MM.1S (cell line): Measurements from ENCODE around the gene MAP1LC3B2.

Experiments used
- DNase-seq: peaks from one replicate; pipeline ENCODE4 v3.0.0-alpha.2; 2015
- H2AFZ ChIP-seq: fragments of 300-600 bp; sonication (generic); 2 replicates; pipeline ENCODE4 v1.6.0; 2016; ENCODE audit warnings: antibody characterized with exemption, low read length
- H3F3A ChIP-seq: fragments of 300-600 bp; sonication (generic); 2 replicates; pipeline ENCODE4 v1.6.1; 2016; ENCODE audit warnings: mild to moderate bottlenecking, antibody characterized with exemption, low read length, moderate library complexity, mixed read lengths; ENCODE audit not compliant: insufficient read depth
- H3K27ac ChIP-seq: fragments of 300-600 bp; sonication (generic); 2 replicates; pipeline ENCODE4 v1.5.1; 2016; ENCODE audit warnings: mild to moderate bottlenecking, low read length
- H3K27me3 ChIP-seq: fragments of 300-600 bp; sonication (generic); replicated peaks from 2 replicates; pipeline ENCODE4 v1.6.0; 2016; ENCODE audit warnings: low read length; ENCODE audit not compliant: insufficient read depth
- H3K36me3 ChIP-seq: fragments of 300-600 bp; sonication (generic); replicated peaks from 2 replicates; pipeline ENCODE4 v1.6.1; 2016; ENCODE audit warnings: mild to moderate bottlenecking, low read length, mixed read lengths; ENCODE audit not compliant: insufficient read depth
- H3K4me1 ChIP-seq: fragments of 300-600 bp; sonication (generic); 2 replicates; pipeline ENCODE4 v1.6.1; 2016; ENCODE audit warnings: low read length, mixed read lengths
- H3K4me2 ChIP-seq: fragments of 300-600 bp; sonication (generic); 2 replicates; pipeline ENCODE4 v1.6.0; 2016; ENCODE audit warnings: low read depth, low read length
- H3K4me3 ChIP-seq: fragments of 300-600 bp; sonication (generic); 2 replicates; pipeline ENCODE4 v1.5.1; 2016; ENCODE audit warnings: low read length, mixed read lengths
- H3K79me2 ChIP-seq: fragments of 300-600 bp; sonication (generic); 2 replicates; pipeline ENCODE4 v1.6.1; 2016; ENCODE audit warnings: mixed run types, low read length, mixed read lengths
- H3K9ac ChIP-seq: fragments of 300-600 bp; sonication (generic); 2 replicates; pipeline ENCODE4 v1.6.1; 2016; ENCODE audit warnings: low read length, mixed read lengths
- H3K9me2 ChIP-seq: fragments of 300-600 bp; sonication (generic); replicated peaks from 2 replicates; pipeline ENCODE4 v1.6.1; 2016; ENCODE audit warnings: mild to moderate bottlenecking, low read length, mixed read lengths; ENCODE audit not compliant: insufficient read depth
- H3K9me3 ChIP-seq: fragments of 300-600 bp; sonication (generic); replicated peaks from 2 replicates; pipeline ENCODE4 v1.6.1; 2016; ENCODE audit warnings: mild to moderate bottlenecking, low read length, mixed read lengths; ENCODE audit not compliant: insufficient read depth
- H4K20me1 ChIP-seq: fragments of 300-600 bp; sonication (generic); 2 replicates; pipeline ENCODE4 v1.6.1; 2016; ENCODE audit warnings: mild to moderate bottlenecking, low read length, moderate library complexity, mixed read lengths; ENCODE audit not compliant: insufficient read depth
- CTCF ChIP-seq: fragments of 300-600 bp; sonication (generic); IDR thresholded peaks from 2 replicates; pipeline ENCODE4 v1.5.1; 2016; ENCODE audit warnings: antibody characterized with exemption, low read length, mixed read lengths
- EZH2 ChIP-seq: fragments of 300-600 bp; sonication (generic); optimal IDR thresholded peaks from 2 replicates; pipeline ENCODE3; 2017; ENCODE audit warnings: low read depth, mild to moderate bottlenecking, antibody characterized with exemption, low read length, mixed read lengths
- EZH2phosphoT487 ChIP-seq: fragments of 300-600 bp; sonication (generic); IDR thresholded peaks from 2 replicates; pipeline ENCODE4 v1.6.1; 2018; ENCODE audit warnings: antibody characterized with exemption, low read length

MAP1LC3B2 gene

DNA sequence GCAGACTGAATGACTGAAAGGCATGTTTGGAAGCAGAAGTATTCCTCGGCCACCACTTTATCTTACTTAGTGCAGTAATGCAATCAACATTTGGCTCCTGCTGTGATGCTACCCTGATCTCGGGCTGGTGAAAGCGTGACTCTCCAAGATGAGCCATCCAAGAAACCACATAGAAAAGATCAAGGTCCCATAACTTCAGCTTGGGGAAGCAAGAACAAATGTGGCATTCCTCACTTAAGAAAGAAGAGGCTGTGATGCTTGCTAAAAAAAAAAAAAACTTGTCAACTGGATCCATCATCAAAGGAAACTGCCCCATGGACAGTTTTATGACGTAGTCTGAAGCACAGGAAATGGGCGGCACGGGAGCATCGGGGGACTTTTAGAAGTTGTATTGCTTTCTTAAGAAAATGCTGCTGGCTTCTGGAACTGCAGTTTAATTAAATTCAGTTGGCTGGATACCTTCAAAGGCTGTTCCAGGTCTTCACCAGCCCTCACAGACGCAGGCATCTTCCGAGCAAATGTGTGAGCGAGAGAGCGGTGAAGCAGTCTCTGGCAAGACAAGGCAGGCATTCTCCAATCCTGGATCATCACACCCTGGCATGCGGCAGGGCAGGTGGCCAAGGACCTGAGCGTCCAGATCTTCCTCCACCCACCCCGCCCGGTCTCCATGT lies 38.2 kb upstream of the MAP1LC3B2 start:
- no peaks in the 10 kb centered on the region for H3K79me2 ChIP-seq
- no peak overlapping the region for H3K4me3 ChIP-seq
- no peak for DNase-seq
- no peak overlapping the region for H3K9ac ChIP-seq
- no peaks in the 10 kb centered on the region for H3K36me3 ChIP-seq
- H3K27me3 ChIP-seq: no peaks in the 10 kb centered on the region
- no peaks in the 10 kb centered on the region for H3F3A ChIP-seq
- H3K4me2 ChIP-seq: no peak overlapping the region
- no peak overlapping the region for H2AFZ ChIP-seq
- H3K27ac ChIP-seq: no peak overlapping the region
- no peaks in the 10 kb centered on the region for H4K20me1 ChIP-seq
- H3K4me1 ChIP-seq: no peaks in the 10 kb centered on the region
- TF ChIP-seq EZH2 (no peak), EZH2phosphoT487 (no peak), CTCF (no peak)
- H3K9me2 ChIP-seq: no peaks in the 10 kb centered on the region
- no peaks in the 10 kb centered on the region for H3K9me3 ChIP-seq

- Histone ChIP-seq H3K27ac (no peak overlapping the region), H3F3A (no peaks in the 10 kb centered on the region), H3K4me1 (no peaks in the 10 kb centered on the region), H2AFZ (no peak overlapping the region), H4K20me1 (no peaks in the 10 kb centered on the region), H3K9me2 (no peaks in the 10 kb centered on the region), H3K9ac (no peak overlapping the region), H3K79me2 (no peaks in the 10 kb centered on the region), H3K27me3 (no peaks in the 10 kb centered on the region), H3K4me2 (no peak overlapping the region), H3K36me3 (no peaks in the 10 kb centered on the region), H3K9me3 (no peaks in the 10 kb centered on the region), H3K4me3 (no peak overlapping the region)
- no peak for TF ChIP-seq CTCF
- TF ChIP-seq EZH2phosphoT487: no peak
- TF ChIP-seq EZH2: no peak
- DNase-seq: no peak
Observed at GRCh38 chr12:116524311-116524710, 34.9 kb upstream of the MAP1LC3B2 start.

GRCh38 chr12:116524964-116525379 lies 34.2 kb upstream of the MAP1LC3B2 start:
- no peaks in the 10 kb centered on the region for H3F3A ChIP-seq
- H3K9ac ChIP-seq: no peak overlapping the region
- H4K20me1 ChIP-seq: no peaks in the 10 kb centered on the region
- H3K9me3 ChIP-seq: no peaks in the 10 kb centered on the region
- H3K4me2 ChIP-seq: no peak overlapping the region
- no peaks in the 10 kb centered on the region for H3K4me1 ChIP-seq
- H3K27me3 ChIP-seq: no peaks in the 10 kb centered on the region
- DNase-seq: no peak
- TF ChIP-seq CTCF (no peak), EZH2 (no peak), EZH2phosphoT487 (no peak)
- H3K36me3 ChIP-seq: no peaks in the 10 kb centered on the region
- no peak overlapping the region for H3K4me3 ChIP-seq
- H3K27ac ChIP-seq: no peak overlapping the region
- H3K79me2 ChIP-seq: no peaks in the 10 kb centered on the region
- no peak overlapping the region for H2AFZ ChIP-seq
- H3K9me2 ChIP-seq: no peaks in the 10 kb centered on the region
